ENCODE data around the gene METTL9. TPM values are rescaled to one million over a fixed set of nuclear protein-coding genes. Genes with fewer than 3 reads are reported as not detected.
"Not testable (repeated sequence)": the region's sequence is repeated elsewhere in the genome, so short reads cannot be mapped to it uniquely, and the experiment has no call there.

Gene METTL9
- total RNA-seq, 1 experiment from 2014 or later = 278 TPM

- DNase-seq (ENCODE audit: low read depth) = peak; percentile 50
These were observed 825 bp downstream of the METTL9 start for GRCh38 chr16:21600031-21600773.

GRCh38 chr16:21602785-21603184 lies 3.4 kb downstream of the METTL9 start:
- in situ Hi-C loops (cut with HindIII; ENCODE audit: low pct_unique_long_range_greater_than_20kb, low sequenced_read_pairs) = no loop called here
- no peak for DNase-seq (ENCODE audit: low read depth)

More at GRCh38 chr16:21600031-21600773, 825 bp downstream of the METTL9 start:
- in situ Hi-C loops (cut with HindIII; ENCODE audit: low pct_unique_long_range_greater_than_20kb, low sequenced_read_pairs) = no loop called here

- peak; percentile 44 for DNase-seq (ENCODE audit: low read depth)
- in situ Hi-C loops (cut with HindIII; ENCODE audit: low pct_unique_long_range_greater_than_20kb, low sequenced_read_pairs) = no loop called here
These were observed 4.6 kb downstream of the METTL9 start for GRCh38 chr16:21603928-21604327.

GRCh38 chr16:21605848-21606247 lies 6.5 kb downstream of the METTL9 start:
- in situ Hi-C loops (cut with HindIII; ENCODE audit: low pct_unique_long_range_greater_than_20kb, low sequenced_read_pairs); DNase-seq (ENCODE audit: low read depth): not testable (repeated sequence)

- in situ Hi-C loops (cut with HindIII; ENCODE audit: low pct_unique_long_range_greater_than_20kb, low sequenced_read_pairs) = no loop called here
- no peak for DNase-seq (ENCODE audit: low read depth)
These were observed 9.4 kb downstream of the METTL9 start for GRCh38 chr16:21608639-21609328.

GRCh38 chr16:21610006-21610544 lies 10.7 kb downstream of the METTL9 start:
- DNase-seq (ENCODE audit: low read depth) = no peak
- in situ Hi-C loops (cut with HindIII; ENCODE audit: low pct_unique_long_range_greater_than_20kb, low sequenced_read_pairs) = no loop called here

GRCh38 chr16:21610766-21611165 lies 11.4 kb downstream of the METTL9 start:
- in situ Hi-C loops (cut with HindIII; ENCODE audit: low pct_unique_long_range_greater_than_20kb, low sequenced_read_pairs) = no loop called here
- peak; percentile 30 for DNase-seq (ENCODE audit: low read depth)

GRCh38 chr16:21611198-21611555 lies 11.8 kb downstream of the METTL9 start:
- DNase-seq (ENCODE audit: low read depth) = no peak
- in situ Hi-C loops (cut with HindIII; ENCODE audit: low pct_unique_long_range_greater_than_20kb, low sequenced_read_pairs) = no loop called here

- in situ Hi-C loops (cut with HindIII; ENCODE audit: low pct_unique_long_range_greater_than_20kb, low sequenced_read_pairs) = no loop called here
- peak; percentile 32 for DNase-seq (ENCODE audit: low read depth)
These were observed 12.4 kb downstream of the METTL9 start for GRCh38 chr16:21611556-21612384.

GRCh38 chr16:21613361-21613760 lies 14.0 kb downstream of the METTL9 start:
- no peak for DNase-seq (ENCODE audit: low read depth)
- in situ Hi-C loops (cut with HindIII; ENCODE audit: low pct_unique_long_range_greater_than_20kb, low sequenced_read_pairs) = no loop called here

- in situ Hi-C loops (cut with HindIII; ENCODE audit: low pct_unique_long_range_greater_than_20kb, low sequenced_read_pairs) = no loop called here
- no peak for DNase-seq (ENCODE audit: low read depth)
These were observed 14.4 kb downstream of the METTL9 start for GRCh38 chr16:21613781-21614180.

- in situ Hi-C loops (cut with HindIII; ENCODE audit: low pct_unique_long_range_greater_than_20kb, low sequenced_read_pairs) = no loop called here
- no peak for DNase-seq (ENCODE audit: low read depth)
These were observed 15.5 kb downstream of the METTL9 start for GRCh38 chr16:21614896-21615295.

- in situ Hi-C loops (cut with HindIII; ENCODE audit: low pct_unique_long_range_greater_than_20kb, low sequenced_read_pairs) = no loop called here
- peak; percentile 47 for DNase-seq (ENCODE audit: low read depth)
These were observed 18.2 kb downstream of the METTL9 start for GRCh38 chr16:21617607-21618006.

GRCh38 chr16:21618281-21618680 lies 18.9 kb downstream of the METTL9 start:
- no peak for DNase-seq (ENCODE audit: low read depth)
- in situ Hi-C loops (cut with HindIII; ENCODE audit: low pct_unique_long_range_greater_than_20kb, low sequenced_read_pairs) = no loop called here

GRCh38 chr16:21619765-21620425 lies 20.5 kb downstream of the METTL9 start:
- in situ Hi-C loops (cut with HindIII; ENCODE audit: low pct_unique_long_range_greater_than_20kb, low sequenced_read_pairs) = no loop called here

GRCh38 chr16:21620592-21620991 lies 21.2 kb downstream of the METTL9 start:
- in situ Hi-C loops (cut with HindIII; ENCODE audit: low pct_unique_long_range_greater_than_20kb, low sequenced_read_pairs) = no loop called here
- no peak for DNase-seq (ENCODE audit: low read depth)

More at GRCh38 chr16:21619765-21620425, 20.5 kb downstream of the METTL9 start:
- no peak for DNase-seq (ENCODE audit: low read depth)

GRCh38 chr16:21622545-21622944 lies 23.2 kb downstream of the METTL9 start:
- no peak for DNase-seq (ENCODE audit: low read depth)
- in situ Hi-C loops (cut with HindIII; ENCODE audit: low pct_unique_long_range_greater_than_20kb, low sequenced_read_pairs) = no loop called here

GRCh38 chr16:21625026-21625425 lies 25.6 kb downstream of the METTL9 start:
- in situ Hi-C loops (cut with HindIII; ENCODE audit: low pct_unique_long_range_greater_than_20kb, low sequenced_read_pairs) = no loop called here
- peak; percentile 60 for DNase-seq (ENCODE audit: low read depth)

All from Caki2 (cell line).